Stromal cell of bone marrow (primary cell): ENCODE measurements around the gene EPAS1.

Source experiments
- DNase-seq: peaks from one replicate; pipeline ENCODE4 v3.0.0-alpha.2; 2012; ENCODE audit warnings: low read depth

The EPAS1 gene

DNA sequence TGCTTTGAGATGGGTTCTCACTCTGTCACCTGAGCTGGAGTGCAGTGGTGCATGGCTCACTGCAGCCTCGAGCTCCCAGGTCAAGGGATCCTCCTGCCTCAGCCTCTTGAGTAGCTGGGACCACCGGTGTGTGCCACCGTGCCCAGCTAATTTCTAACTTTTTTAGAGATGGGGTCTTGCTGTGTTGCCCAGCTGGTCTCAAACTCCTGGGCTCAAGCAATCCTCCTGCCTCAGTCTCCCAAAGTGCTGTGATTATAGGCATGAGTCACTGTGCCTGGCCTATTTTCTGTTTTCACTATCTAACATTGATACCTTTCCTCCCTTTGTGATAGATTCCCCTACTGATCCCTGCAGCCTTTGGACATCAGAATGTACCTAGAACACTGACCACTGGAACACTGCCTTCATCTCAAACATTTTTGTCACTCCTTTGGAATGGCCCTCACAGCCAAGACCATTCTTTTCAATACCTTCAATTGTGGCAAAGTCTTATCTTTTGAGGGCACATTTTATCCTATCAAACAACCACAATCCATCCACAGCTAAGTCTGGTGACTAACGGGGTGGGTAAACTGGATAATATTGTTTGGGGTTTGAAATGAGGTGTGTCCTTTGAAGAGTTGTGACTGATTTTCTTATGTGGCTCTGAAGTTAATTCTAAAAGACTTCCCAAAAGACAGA, 43.7 kb downstream of the EPAS1 start:
- DNase-seq = no peak

DNA sequence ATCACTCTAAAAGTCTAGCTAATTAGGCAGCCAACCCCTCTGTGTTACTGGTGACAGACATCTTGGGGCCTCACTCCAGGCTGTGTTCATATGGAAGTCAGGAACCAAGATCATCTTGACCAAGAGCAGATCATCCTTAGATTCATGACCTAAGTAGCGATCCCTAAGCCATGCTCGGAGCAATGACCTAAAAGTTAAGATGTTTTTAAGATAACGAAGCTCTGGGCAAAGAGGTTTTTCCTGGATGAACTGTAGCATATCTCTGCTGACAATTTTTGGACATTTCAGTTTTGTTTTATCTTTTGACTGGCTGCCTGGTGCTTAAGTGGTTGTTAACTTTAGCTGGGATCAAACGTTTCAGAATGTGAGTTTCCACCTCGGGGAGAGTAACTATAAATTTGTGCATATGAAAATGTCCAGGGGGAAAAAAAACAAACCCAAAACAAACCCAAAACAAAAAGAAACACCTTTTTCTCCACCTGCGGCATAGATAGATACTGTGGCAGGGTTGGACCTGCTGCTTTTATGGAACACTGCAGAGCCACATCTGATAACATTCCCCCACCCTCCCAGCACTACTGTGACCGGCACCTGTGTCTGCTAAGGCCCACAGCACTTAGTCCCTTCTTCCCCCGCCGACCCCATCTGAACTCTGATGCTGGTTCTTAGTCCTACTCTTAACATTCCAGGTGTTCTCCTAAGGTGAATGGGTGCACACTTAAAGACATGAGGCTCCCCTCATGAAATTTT, 45.5 kb downstream of the EPAS1 start:
- DNase-seq = no peak

DNA sequence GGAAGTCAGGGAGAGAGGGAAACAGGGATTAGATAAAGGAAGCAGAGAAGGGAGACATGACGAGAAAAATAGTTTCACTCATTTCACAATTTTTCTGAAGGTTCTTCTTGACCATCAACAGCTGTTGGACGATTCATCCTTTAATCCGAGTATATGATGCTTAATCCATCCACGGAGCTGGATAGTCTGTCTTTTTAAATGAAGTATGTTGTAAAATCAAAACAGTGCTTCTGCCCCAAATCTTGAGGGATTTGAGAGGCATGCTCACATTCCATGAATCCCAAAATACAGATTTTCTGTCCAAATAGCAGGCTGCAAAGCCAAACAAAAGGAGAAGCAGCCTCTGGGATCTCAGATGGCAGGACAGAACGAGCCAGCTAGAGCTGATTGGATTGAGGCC, 47.5 kb downstream of the EPAS1 start:
- DNase-seq = no peak

DNA sequence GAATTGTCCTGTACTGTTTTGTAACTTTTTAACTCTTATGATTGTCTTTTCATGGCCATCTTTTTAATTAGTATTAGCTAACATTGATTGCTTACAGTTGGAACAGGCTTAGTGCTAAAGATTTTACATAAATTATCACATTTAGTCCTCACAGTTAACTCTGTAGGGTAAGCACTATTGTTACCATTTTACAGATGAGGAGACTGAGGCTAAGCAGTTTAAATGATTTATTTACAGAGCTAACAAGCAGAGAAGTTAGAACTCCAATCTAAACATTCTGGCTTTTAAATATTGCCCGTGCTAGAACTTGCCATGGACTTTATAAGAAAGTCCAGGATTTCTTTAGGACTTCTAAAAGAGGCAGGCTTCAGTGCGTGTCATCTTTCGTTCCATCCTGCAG, 48.6 kb downstream of the EPAS1 start:
- DNase-seq = no peak

DNA sequence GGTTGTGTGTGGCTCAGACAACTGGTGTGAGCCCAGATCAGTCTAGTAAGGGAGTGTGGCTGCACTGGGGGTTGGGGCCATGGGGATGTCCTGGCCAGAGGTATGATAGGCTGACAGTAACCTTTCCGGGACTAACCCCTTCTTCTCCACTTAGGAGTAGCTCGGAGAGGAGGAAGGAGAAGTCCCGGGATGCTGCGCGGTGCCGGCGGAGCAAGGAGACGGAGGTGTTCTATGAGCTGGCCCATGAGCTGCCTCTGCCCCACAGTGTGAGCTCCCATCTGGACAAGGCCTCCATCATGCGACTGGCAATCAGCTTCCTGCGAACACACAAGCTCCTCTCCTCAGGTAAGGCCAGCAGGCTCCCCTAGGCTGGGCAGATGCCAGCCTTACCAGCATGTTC, 49.5 kb downstream of the EPAS1 start:
- DNase-seq = no peak

DNA sequence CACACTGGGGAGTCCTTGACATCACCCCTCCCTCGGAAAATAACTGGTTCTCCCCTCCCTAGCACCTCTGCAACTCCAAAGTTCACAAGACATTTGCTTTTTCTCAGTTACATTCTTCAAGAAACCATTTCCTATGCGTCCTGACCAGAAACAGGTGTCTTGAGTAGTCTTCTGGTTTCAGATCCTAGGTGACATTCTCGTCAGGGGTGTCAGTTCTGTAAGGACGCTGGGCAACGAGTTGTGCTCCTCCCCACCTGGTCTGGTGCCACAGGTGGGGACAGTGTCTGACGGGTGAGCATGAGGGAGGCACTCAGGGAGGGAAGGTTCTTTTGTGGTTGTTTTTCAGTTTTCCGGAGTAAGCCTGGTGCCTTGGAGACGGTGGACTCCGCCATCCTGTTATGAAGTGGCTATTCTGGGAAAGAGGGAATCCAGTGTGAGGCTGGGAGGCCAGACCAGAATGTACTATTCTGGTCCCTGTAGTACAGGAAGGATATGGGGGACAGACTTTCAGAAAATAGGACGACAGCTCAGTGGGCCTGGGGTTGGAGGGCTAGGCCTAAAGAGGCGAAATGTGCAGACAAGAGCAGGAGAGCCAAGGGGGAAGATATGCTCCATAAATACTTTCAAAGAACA, 50.6 kb downstream of the EPAS1 start:
- DNase-seq = no peak

DNA sequence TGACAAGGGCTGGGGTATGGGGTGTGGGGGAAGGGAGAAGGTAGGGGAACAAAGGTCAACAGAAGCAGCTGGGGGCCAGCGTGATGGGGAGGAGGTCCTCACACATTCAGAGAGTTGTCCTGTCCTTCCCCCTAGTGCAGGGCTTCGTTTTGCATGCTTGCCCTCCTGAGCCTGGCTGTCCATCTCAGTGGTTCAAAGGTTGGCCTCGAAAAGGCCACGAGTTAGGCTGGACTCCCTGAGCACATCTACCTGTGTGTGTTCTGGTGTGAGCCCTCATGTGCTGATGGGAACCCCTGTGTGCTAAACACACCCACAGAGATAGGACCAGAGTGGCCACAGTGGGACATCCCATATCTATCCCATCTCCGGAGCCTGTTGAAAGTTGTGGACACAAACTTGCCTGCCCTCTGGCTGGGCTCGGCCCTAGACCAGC, 51.9 kb downstream of the EPAS1 start:
- DNase-seq = no peak

DNA sequence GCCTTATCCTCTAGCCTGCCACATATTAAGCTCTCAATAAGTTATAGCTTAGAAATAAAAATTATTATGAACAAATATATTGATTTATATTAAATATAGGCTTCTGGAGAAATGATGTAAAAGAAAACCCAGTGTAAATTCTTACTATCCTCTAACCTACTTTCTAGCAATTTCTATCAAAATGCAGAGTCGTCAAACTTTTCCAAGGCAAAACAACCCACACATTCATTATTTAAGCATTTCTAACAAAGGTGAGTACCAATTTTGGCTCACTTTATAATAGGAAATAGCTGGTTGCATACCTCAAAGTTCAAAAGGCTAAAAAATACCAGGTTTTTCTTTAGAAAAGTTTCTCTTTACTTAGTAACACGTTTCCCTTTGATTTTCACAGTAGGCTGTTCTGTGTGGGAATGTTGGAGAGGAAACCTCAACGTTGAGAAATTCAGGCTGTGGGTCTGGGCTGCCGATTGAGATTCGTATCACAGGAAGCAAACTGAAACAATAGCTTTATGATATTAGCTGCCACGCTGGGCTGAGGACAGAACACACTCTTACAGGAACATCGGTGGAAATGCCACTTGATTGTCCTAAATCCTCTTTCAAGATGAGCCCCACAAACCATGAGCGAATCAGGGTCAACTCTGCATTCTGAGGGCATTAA, 53.0 kb downstream of the EPAS1 start:
- DNase-seq = no peak

DNA sequence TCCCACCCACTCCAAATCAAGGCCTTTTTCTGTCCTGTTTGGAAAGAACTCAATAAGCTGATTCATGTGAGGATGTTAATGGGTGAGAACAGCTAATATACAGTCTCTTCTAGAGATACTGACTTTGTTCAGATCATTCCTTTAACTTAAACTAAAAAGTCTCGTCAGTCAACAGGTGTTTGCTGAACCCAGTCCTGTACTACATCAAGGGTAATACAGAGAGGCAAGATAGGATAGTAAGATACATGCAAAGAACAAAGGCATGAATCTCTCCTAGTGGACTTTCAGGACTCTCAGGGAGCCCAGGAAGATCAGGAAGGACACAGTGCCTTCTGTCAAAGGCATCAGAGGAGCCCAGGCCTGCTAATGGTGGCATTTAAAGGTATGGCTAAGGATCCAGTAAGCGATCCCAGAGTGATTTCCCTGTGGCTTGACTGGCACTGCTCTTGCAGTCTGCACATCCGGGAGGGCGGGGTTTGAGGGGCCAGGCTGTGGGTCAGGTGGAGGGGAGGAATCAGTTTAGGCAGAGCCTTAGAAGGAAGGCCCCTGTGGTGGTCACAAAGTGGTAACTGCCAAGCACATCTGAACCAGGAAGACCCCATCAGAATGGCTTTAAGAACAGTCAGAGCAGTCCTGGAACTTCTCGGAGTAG, 54.0 kb downstream of the EPAS1 start:
- DNase-seq = no peak

DNA sequence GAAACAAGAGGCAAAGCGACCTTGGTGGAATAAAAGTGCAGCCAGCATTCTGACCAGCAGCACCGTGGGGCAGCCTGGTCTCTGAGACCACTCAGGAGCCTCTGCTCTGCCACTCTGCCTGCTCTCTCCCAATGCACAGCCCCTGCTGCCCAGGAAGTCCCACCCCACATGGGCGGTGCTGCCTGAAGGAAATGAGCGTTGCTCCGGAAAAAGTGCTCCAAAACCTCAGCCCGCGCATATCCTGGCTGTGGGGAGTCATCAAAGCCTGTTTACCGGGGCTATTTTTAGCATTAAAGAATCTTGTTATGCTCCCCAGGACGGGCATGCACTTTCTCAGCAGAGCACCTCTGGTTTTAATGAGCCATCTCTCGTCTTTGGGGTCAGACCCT, 54.5 kb downstream of the EPAS1 start:
- no peak for DNase-seq

DNA sequence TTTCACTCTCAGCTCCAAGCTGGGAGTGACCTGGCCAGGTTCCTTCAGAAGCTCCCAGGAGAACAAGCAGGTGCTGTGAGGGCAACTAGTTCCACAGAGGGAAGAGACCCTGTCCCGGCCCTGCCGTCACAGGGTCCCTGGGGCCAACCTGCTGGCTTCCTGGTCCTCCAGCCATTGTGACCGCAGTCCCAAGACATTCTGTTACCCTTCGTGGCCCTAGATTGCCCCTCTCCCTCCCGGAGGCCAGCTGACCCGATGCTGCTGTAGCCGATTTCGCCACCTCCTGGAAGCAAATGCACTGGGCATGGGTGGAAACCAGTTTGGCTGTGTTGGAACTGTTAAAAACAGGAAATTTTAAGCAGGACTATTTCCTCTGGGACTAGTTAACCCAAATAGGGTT, 55.4 kb downstream of the EPAS1 start:
- DNase-seq = no peak

DNA sequence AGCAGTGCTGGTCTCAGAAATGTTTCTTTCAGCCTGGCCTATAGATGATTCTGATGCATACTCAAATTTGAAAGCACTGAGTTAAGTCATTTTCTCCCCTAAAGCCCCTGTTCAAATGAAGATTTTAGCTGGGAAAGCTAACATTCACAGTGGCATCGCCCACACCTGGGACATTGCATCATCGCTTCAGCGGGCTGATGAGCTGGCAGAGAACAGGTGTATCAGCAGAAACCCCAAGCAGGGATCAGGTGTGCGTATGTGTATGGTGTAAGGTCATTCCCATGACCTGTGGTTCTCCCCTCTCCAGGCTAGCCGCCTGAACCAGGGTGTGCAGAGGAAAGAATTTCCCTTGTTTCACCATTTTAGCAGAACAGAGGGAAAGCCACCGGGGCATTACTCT, 56.3 kb downstream of the EPAS1 start:
- DNase-seq = no peak

DNA sequence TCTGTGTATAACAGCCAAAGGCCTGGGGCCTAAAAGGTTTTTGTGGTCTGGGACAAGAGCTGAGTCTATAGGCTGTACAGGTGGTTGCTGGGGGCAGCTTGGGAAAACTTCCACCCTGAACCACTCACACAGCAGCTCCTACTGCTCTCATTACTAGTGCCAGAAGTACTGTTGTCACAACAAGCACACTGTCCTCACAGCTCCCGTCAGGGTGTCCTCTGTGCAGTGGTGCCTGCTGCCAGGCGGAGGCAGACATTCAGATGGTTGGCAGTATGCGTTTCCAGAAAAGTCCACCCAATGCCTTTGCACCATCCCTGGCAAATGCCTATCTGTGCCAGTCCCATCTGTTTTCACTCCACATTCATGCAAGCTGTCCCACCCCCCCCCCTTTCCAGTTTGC, 58.5 kb downstream of the EPAS1 start:
- no peak for DNase-seq

DNA sequence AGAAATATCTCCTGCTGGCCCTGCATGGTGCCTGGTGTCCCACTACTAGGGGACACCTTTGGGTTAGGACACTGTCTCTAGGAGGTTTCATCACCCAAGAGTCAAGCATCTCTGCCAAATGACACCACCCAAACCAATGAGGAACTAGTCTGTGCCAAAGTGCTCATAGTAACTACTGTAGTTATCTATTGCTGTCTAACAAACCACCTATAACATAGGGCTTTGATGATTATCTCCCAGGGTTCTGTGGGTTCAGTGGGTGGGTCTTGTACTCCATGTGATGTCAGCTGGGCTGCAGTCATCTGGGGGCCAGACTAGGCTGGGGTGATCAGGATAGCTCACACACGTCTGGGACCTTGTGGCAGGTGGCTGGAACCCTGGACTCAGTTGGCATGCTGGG, 59.8 kb downstream of the EPAS1 start:
- no peak for DNase-seq

DNA sequence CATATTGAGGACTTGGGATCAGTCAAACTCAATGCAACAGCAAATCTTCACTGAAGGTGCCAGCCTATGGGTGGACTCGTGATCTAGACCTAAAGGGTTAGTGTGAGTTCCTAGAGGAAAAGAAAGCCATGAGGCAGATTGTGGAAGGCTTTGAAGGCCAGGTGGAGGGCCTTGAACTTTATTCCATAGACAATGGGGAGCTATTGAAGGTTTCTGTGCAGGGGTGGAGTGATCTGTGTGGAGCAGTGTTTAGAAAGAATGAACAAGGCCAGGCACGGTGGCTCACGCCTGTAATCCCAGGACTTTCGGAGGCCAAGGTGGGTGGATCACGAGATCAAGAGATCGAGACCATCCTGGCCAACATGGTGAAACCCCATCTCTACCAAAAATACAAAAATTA, 61.5 kb downstream of the EPAS1 start:
- DNase-seq = no peak

DNA sequence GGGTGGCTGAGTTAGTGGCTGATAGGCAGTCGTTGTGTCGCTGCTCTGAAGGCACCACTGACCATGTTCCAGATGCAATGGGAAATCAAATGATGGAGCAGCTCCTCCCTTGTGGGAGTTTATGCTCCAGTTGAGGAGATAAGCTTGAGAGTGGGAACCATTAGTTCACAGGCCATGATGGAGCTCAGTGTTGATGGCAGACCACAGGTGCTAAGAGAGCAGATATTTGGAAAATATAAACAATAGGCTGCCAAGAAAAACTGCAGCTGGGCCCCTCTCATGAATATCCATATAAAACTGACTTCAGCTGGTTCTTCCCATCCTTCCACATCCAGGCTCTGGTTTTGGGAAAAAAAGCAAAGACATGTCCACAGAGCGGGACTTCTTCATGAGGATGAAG, 63.1 kb downstream of the EPAS1 start:
- DNase-seq = no peak

DNA sequence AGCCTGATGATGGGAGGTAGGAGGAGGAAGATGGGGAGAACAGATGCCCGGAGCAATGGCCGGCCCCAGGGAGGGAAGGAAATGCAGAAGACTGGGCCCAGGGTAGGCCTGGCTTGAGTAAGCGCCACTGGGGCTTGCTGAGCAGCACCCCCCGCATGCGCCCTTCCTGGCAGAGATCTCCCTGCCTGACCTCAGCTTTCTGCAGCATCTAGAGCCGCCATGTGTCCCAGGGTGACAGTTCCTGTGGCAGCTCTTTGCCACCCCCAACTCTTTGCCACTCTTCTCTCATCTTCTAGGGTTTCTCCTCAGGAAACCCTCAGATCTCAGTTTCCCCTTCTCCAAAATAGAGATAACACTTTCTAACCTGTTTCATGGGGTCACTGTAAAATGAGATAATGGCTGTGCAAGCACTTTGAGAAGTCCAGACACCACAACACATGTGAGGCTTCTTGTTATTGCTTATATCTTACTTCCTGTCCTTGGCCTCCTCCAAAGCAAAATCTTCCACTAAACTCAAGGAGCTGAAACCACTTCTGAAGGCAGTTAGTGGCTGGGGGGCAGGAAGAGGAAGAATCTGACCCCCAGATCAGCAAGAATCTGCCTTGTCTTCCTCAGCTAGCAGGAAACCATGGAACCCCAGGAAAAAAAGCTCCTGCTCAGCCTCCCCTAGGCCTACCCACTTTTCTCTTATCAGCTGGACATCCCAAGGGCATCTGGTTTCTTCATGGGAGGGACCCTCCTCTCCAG, 64.9 kb downstream of the EPAS1 start:
- DNase-seq = no peak

DNA sequence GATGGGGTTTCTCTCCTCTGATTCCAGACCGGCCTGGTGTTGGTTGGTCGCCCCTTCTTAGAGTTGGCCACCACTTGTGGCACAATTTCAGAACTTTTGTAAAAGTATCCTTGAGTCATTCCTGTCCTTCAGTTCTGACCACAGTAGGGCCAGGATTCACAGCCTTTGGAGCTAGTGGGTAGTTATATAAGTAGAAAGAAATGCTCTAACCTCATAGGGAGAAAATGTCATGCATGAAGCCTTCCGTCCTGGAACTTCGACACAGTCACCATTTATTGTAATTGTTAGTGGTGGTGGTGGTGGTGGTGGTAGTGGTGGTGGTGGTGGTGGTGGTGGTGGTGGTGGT, 65.4 kb downstream of the EPAS1 start:
- peak; percentile 17 for DNase-seq

DNA sequence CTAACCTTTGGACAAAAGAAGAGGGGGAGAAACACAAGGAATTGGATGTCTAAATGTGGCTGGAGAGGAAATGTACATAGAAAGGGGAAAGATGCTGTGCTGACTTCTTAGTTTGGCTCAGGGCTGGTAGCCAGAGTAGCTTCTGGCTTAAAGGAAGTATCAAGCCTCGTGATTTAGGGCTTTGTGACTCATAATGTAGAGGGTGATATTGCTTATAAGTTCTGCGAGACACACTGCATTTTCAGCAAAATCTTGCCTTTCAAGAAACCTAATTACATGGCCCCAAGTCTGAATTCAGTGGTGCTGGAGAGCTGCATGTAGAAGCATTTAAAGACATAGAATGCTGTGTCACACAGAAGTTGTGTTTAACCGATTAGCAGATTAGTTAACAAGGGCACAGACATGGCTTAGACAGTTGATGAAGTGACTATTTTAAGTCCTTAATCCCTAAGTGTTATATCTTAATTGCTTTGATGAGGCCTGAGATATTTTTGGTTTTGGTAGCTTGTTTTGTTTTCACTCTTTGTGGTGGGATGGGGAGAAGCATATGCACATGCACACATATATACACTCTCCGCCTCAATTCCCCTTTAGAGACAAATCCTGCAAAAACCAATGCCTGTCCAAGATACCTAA, 66.4 kb downstream of the EPAS1 start:
- peak; percentile 84 for DNase-seq

DNA sequence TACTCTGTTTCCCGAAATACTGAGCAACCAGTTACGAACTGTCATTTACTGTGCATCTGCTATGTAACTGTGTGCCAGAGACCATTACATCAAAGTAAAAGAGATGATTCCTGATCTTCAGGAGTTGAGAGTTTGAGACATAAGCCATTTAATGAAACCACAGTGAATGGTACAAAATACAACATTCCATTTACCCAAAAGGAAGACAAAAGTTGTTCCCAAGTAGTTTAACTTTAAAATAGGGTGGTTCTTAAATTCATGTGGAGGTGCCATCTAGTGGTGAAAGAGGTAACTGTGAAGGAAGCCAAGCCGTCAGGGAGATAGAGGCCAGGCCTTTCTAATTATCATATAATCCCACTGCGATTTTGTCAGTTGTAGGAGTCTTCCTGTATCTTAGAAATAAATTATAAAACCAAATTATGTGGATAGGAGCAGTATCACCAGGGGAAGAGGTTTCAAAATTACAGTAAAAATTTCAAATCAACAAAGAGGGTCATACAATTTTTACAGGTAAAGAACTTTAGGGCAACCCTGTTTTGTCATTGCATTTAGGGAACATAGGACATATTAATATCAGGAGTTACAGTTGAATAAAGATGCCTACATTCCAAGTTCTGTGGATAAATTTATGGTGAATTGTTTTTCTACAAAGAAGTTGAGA, 67.7 kb downstream of the EPAS1 start:
- DNase-seq = peak; percentile 50
